Measurements from ENCODE around the gene LDLRAD3.

LDLRAD3 gene

GRCh38 chr11:36101466-36101865 lies 157.6 kb downstream of the LDLRAD3 start:
- Mint-ChIP-seq H3K4me3 (no peak overlapping the region), H3K36me3 (ENCODE audit: low read depth) (no peaks in the 10 kb centered on the region), H3K4me1 (ENCODE audit: low read depth) (no peaks in the 10 kb centered on the region)

GRCh38 chr11:36102868-36103267 lies 159.0 kb downstream of the LDLRAD3 start:
- Mint-ChIP-seq H3K27me3 (no peaks in the 10 kb centered on the region), H3K4me3 (no peak overlapping the region), H3K27ac (no peak overlapping the region), H3K36me3 (ENCODE audit: low read depth) (no peaks in the 10 kb centered on the region), H3K4me1 (ENCODE audit: low read depth) (no peaks in the 10 kb centered on the region), H3K9me3 (no peaks in the 10 kb centered on the region)

More at GRCh38 chr11:36101466-36101865, 157.6 kb downstream of the LDLRAD3 start:
- peaks cover 10% of the 10 kb centered on the region for H3K27me3 Mint-ChIP-seq
- no peaks in the 10 kb centered on the region for H3K9me3 Mint-ChIP-seq
- H3K27ac Mint-ChIP-seq, result no peak overlapping the region

DNA sequence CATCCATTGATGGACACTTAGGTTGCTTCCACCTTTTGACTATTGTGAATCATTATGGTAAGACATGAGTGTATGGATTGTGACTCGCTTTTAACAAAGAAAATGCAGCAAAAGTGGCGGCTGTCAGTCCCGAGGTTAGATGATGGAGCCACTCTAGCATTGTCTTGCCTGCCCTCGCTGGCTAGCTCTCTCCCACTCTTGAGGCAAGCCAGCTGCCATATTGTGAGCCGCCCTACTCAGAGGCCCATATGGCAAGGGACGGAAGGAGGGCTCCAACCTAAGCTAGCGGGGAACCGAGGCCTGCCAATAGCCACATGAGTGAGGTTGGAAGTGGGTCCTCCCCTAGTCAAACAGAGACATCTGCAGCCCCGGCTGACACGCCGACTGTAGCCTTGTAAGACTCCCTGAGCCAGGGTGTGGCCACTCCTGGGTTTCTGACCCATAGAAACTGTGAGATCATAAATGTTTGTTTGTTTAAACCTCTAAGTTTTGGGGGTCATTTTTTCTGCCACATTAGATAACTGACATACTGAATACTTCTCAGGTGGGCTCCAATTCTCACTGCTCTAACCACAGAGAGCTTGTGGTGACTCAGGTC lies 160.2 kb downstream of the LDLRAD3 start:
- H3K4me3 Mint-ChIP-seq, result no peak overlapping the region
- H3K4me1 Mint-ChIP-seq (ENCODE audit: low read depth), result no peaks in the 10 kb centered on the region
- no peaks in the 10 kb centered on the region for H3K27me3 Mint-ChIP-seq
- no peaks in the 10 kb centered on the region for H3K9me3 Mint-ChIP-seq
- no peak overlapping the region for H3K27ac Mint-ChIP-seq
- no peaks in the 10 kb centered on the region for H3K36me3 Mint-ChIP-seq (ENCODE audit: low read depth)

- Mint-ChIP-seq H3K27me3 (no peaks in the 10 kb centered on the region), H3K9me3 (no peaks in the 10 kb centered on the region), H3K4me3 (no peak overlapping the region), H3K27ac (no peak overlapping the region), H3K4me1 (ENCODE audit: low read depth) (no peaks in the 10 kb centered on the region), H3K36me3 (ENCODE audit: low read depth) (no peaks in the 10 kb centered on the region)
Measured at GRCh38 chr11:36104660-36104992, 160.8 kb downstream of the LDLRAD3 start.

- Mint-ChIP-seq H3K27ac (no peak overlapping the region), H3K4me1 (ENCODE audit: low read depth) (no peaks in the 10 kb centered on the region), H3K36me3 (ENCODE audit: low read depth) (no peaks in the 10 kb centered on the region), H3K4me3 (no peak overlapping the region), H3K9me3 (no peaks in the 10 kb centered on the region), H3K27me3 (no peaks in the 10 kb centered on the region)
Measured at GRCh38 chr11:36105743-36106581, 162.1 kb downstream of the LDLRAD3 start.

GRCh38 chr11:36107547-36107946 lies 163.7 kb downstream of the LDLRAD3 start:
- Mint-ChIP-seq H3K27ac (no peak overlapping the region), H3K4me3 (no peak overlapping the region), H3K9me3 (no peaks in the 10 kb centered on the region), H3K4me1 (ENCODE audit: low read depth) (no peaks in the 10 kb centered on the region), H3K36me3 (ENCODE audit: low read depth) (no peaks in the 10 kb centered on the region), H3K27me3 (no peaks in the 10 kb centered on the region)

- H3K4me3 Mint-ChIP-seq, result no peak overlapping the region
- peaks cover 3% of the 10 kb centered on the region for H3K9me3 Mint-ChIP-seq
- no peak overlapping the region for H3K27ac Mint-ChIP-seq
- no peaks in the 10 kb centered on the region for H3K27me3 Mint-ChIP-seq
- no peaks in the 10 kb centered on the region for H3K4me1 Mint-ChIP-seq (ENCODE audit: low read depth)
- no peaks in the 10 kb centered on the region for H3K36me3 Mint-ChIP-seq (ENCODE audit: low read depth)
Measured at GRCh38 chr11:36108881-36109589, 165.2 kb downstream of the LDLRAD3 start.

GRCh38 chr11:36109590-36109849 lies 165.7 kb downstream of the LDLRAD3 start:
- no peak overlapping the region for H3K4me3 Mint-ChIP-seq

GRCh38 chr11:36109850-36110606 lies 166.2 kb downstream of the LDLRAD3 start:
- H3K9me3 Mint-ChIP-seq, result peaks cover 8% of the 10 kb centered on the region
- H3K27ac Mint-ChIP-seq, result no peak overlapping the region
- H3K27me3 Mint-ChIP-seq, result peaks cover 3% of the 10 kb centered on the region
- H3K36me3 Mint-ChIP-seq (ENCODE audit: low read depth), result no peaks in the 10 kb centered on the region
- no peak overlapping the region for H3K4me3 Mint-ChIP-seq
- H3K4me1 Mint-ChIP-seq (ENCODE audit: low read depth), result no peaks in the 10 kb centered on the region

More at GRCh38 chr11:36109590-36109849, 165.7 kb downstream of the LDLRAD3 start:
- H3K27me3 Mint-ChIP-seq, result no peaks in the 10 kb centered on the region
- no peak overlapping the region for H3K27ac Mint-ChIP-seq
- H3K4me1 Mint-ChIP-seq (ENCODE audit: low read depth), result no peaks in the 10 kb centered on the region
- H3K36me3 Mint-ChIP-seq (ENCODE audit: low read depth), result no peaks in the 10 kb centered on the region
- peaks cover 3% of the 10 kb centered on the region for H3K9me3 Mint-ChIP-seq

DNA sequence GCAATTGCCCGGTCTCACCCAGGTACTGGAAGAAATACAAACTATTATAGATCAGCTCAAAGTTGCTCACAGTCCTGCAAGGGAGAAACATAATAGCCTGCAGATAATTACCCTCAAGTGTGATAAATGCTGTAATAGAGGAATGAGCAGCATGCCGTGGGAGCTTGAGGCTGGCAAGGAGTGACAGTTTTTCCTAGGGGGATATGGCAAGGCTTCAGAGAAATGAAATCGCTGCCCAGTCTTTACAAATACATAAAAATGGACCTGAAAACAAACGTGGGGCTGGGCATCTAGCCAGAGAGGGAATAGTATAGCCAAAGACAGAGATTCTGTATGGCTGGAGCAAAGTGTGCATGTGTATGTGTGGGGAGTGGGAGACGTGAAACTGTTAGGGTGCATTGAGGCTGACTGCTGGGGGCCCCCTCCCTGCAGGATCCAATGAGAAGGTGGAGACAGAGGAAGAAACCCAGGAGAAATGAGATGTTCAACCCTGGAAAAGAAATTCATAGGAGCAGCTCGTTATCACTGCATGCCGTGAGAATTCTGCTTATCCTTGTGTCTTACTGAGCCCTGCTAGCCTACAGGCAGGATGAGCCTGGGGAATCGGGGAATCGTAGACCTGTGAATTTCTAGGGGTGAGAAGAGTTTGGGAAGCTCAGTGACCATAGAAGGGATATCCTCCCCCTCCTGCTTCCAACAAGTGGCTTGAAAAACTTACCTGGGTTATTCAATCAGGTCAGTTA lies 167.0 kb downstream of the LDLRAD3 start:
- Mint-ChIP-seq H3K9me3 (peaks cover 9% of the 10 kb centered on the region), H3K27me3 (peaks cover 3% of the 10 kb centered on the region), H3K27ac (no peak overlapping the region), H3K36me3 (ENCODE audit: low read depth) (no peaks in the 10 kb centered on the region), H3K4me1 (ENCODE audit: low read depth) (no peaks in the 10 kb centered on the region), H3K4me3 (no peak overlapping the region)

GRCh38 chr11:36114095-36114494 lies 170.2 kb downstream of the LDLRAD3 start:
- H3K9me3 Mint-ChIP-seq, result peaks cover 9% of the 10 kb centered on the region

GRCh38 chr11:36115378-36115801 lies 171.5 kb downstream of the LDLRAD3 start:
- Mint-ChIP-seq H3K27me3 (peaks cover 6% of the 10 kb centered on the region), H3K36me3 (ENCODE audit: low read depth) (no peaks in the 10 kb centered on the region), H3K9me3 (peaks cover 9% of the 10 kb centered on the region), H3K4me1 (ENCODE audit: low read depth) (no peaks in the 10 kb centered on the region), H3K27ac (no peak overlapping the region), H3K4me3 (no peak overlapping the region)

More at GRCh38 chr11:36114095-36114494, 170.2 kb downstream of the LDLRAD3 start:
- H3K4me1 Mint-ChIP-seq (ENCODE audit: low read depth), result no peaks in the 10 kb centered on the region
- no peak overlapping the region for H3K27ac Mint-ChIP-seq
- H3K4me3 Mint-ChIP-seq, result no peak overlapping the region
- H3K27me3 Mint-ChIP-seq, result peaks cover 6% of the 10 kb centered on the region
- H3K36me3 Mint-ChIP-seq (ENCODE audit: low read depth), result no peaks in the 10 kb centered on the region

DNA sequence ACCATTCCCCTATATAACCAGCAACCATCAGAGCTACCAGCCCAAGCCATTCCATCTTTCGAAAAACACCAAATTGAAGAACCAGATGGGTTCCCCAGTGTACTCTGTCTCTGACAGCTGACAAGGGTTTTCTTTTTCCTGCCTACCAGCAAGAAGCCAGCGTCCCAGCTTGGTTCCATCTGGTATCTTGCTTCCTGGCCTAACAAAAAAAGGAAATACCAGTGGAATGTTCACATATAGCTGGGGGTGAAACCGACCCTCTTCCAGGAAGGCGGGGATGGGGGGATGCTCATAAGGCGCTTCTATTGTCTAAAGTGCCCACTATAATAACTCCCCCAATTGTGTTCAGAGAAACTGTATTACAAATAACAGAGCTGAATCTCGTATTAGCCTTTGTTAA lies 172.3 kb downstream of the LDLRAD3 start:
- Mint-ChIP-seq H3K4me3 (no peak overlapping the region), H3K27me3 (peaks cover 6% of the 10 kb centered on the region), H3K27ac (no peak overlapping the region), H3K4me1 (ENCODE audit: low read depth) (no peaks in the 10 kb centered on the region), H3K9me3 (peaks cover 9% of the 10 kb centered on the region), H3K36me3 (ENCODE audit: low read depth) (no peaks in the 10 kb centered on the region)

DNA sequence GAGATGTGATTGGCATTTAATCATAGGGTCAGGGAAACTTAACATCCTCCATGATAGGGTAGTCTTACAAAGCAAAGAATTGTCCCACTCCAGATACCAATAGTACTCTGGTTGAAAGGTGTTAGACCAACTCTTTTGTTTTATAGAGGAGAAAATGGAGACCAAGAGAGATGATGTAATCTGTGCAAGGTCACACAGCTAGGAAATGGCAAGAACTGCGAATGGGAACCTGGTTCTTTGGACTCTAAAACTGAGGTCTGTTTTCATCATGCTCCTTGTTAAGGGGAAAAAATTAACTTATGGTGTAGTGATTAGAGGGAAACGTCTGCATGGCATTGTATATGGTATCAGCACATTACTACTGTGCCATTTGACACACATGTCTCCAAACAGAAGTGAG lies 174.2 kb downstream of the LDLRAD3 start:
- Mint-ChIP-seq H3K9me3 (peaks cover 8% of the 10 kb centered on the region), H3K36me3 (ENCODE audit: low read depth) (no peaks in the 10 kb centered on the region), H3K27ac (no peak overlapping the region), H3K4me1 (ENCODE audit: low read depth) (no peaks in the 10 kb centered on the region), H3K4me3 (no peak overlapping the region), H3K27me3 (peaks cover 6% of the 10 kb centered on the region)

Data from stimulated activated naive CD8-positive, alpha-beta T cell treated with anti-CD3 and anti-CD28 coated beads, Interleukin-15, Interleukin-2, amounts not matched to agents 100 ng/mL and 50 ng/mL, for 24 hours (primary cell).